ENCODE results near the gene HSD17B13.

The HSD17B13 gene

DNA sequence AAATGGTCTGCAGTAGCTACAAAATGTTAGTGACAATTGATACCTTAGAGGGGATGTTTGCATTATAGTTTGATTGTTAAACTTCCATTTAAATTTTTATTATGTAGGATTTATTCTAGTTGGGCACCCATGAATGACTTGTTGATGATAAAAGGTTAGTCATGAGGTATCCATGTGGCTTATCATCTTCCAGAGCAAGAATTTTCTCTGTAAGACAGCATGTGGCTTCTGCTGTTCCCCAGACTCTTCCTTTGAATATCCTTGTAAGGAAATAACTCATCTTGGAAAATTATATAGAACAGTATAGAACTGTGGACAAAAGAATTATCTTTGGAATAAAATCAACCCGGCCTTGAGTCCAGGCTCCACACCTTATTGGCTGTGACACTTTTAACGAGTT lies 62.2 kb downstream of the HSD17B13 start:
- DNase-seq: no peak

DNA sequence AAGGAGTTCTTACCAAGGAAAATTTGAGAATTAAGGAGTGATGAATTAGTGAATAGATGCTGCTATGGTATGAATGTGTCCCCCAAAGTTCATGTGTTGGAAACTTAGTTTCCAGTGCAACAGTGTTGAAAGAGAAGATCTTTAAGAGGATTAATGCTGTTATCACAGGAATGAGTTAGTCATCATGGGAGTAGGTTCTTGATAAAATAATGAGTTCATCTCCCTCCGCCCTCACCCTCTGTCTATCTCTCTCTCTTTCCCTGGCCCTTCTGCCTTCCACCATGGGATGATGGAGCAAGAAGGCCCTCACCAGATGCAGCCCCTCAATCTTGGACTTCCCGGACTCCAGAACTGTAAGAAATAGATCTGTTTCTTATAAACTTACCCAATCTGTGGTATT lies 64.0 kb downstream of the HSD17B13 start:
- no peak for DNase-seq

DNA sequence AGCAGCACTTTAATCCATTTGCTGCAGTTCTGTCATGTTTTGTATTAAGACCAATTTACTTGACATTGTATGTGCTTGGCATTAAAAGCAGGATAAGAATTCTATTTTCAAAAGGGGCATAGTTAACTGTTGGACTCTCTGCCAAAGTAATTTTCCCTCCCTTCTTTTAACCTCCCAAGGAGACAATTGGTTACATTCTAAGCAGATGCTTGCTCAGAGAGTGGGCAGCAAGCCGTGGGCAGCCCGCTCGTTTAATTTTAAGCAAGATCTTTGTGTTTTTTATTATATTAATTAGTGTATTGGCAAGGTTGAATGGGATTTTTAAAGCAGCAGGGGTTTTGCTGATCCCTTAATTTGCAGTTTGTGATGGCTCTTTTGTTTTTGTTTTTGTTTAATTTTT lies 65.2 kb downstream of the HSD17B13 start:
- no peak for DNase-seq

DNA sequence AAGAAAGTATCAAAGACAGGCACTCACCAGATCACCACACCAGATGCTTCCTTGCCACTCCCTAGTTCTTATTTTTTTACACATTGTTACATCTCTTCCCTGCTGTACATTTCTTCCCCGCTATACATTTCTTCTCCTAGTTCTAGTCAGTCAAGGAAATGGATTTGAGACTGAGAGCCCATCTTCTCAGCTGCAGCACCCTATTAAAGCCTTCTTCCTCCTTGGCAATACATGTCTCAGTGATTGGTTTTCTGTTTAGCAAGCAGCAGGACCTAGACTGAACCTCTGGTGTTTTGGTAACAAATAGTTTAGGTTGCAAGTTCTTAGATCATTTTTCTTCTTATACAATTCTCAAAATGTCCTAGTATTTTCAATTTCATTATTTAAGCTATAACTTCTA lies 66.9 kb downstream of the HSD17B13 start:
- no peak for DNase-seq

Data from femur (tissue), 1 donor.